Measurements from ENCODE around the gene POGK.

DNA sequence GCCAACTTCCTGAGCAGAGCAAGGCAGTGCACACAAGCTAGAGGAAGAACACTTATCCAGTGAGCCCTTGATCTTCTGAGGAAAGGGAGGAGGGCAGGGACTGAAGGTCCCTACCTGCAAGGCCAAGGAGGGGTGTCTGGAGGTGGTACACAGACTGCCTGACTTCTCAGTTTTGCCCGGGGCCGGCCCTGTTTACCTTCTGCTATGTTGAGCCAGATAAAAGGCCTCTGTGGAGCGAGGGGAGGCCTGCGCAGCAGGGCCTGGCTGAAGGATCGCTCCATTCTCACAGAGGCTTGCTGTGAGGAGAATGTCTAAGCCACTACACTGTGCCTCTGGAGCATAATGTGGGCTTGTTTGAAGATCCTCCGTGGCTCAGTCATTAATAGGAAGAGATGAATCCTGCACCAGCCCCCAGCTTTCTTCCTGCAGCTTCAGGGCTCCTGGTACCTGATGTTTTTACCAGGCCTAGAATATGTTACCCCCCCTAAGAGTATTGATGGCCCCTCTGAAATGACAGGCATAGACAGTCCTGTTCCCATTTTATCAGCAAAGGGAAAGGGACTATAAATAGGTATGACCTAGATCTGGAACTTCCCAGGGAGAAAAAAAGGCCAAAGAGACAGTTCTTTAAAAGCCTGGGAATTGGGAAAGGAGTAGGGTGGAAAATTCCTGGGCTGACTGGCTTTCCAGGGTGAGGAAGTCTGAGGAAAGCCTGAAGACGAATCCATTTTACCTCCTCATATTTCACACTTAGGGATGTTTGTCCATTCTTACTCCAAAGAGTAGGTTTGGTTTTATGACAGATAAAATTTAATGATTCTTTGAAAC, 4.7 kb downstream of the POGK start:
- TF ChIP-seq POU2F2 (IDR thresholded peaks at IDR 0.05; ENCODE audit: low read depth, low read length) (no peak), TAF1 (IDR thresholded peaks at IDR 0.05; ENCODE audit: low read depth, low read length) (no peak), POLR2A (IDR thresholded peaks at IDR 0.05; ENCODE audit: low read depth, low read length) (no peak)

Measured in GM12891 (cell line).